Measurements from ENCODE around the gene KPNA5.
A peak's percentile ranks its signal among the peaks of the same experiment; 100 is the strongest.
"Not testable (repeated sequence)": the region's sequence is repeated elsewhere in the genome, so short reads cannot be mapped to it uniquely, and the experiment has no call there.

The KPNA5 gene

DNA sequence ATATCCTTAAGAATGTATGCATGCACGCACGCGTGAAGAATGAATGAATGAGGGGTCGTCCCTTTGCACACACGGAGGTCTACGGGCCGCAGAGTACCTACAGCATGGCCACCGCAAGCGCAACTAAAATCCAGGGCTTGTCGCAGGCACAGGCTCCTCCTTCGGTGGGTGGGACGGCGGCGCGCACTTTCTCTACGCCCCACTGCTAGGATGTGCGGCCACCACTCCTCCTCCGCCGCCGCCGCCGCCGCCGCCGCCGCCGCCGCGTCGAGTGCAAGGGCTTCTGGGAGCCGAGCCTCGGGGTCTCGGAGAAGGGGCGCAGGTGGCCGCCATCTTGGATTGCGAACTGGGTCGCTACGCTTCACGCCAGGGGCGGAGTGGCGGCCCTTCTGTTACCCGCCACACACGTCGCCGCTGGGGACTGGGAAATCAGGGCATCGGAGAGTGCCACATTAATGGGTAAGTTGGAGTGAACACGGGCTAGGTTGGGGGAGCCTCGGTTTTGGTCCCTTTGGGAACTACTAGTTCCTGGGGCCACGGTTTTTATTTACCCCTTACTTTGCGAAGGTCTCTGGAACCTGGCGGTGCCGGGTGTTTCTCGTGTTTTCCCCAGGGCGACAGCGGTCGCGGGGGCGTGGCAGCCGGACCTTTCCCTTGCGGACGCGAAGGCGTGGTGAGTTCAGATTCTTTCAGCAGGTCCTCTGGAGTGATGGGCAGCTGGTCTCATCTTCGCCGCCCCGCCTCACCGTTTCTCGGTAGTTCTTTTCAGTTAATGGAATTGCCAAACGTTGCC is at the start of gene KPNA5:
Gene KPNA5, plus strand, starts transcription at position 332 of the 793 bp plus-strand sequence. Its CDS starts 124 bp downstream, at position 456.
- DNase-seq: peak; percentile 89 to 90

DNA sequence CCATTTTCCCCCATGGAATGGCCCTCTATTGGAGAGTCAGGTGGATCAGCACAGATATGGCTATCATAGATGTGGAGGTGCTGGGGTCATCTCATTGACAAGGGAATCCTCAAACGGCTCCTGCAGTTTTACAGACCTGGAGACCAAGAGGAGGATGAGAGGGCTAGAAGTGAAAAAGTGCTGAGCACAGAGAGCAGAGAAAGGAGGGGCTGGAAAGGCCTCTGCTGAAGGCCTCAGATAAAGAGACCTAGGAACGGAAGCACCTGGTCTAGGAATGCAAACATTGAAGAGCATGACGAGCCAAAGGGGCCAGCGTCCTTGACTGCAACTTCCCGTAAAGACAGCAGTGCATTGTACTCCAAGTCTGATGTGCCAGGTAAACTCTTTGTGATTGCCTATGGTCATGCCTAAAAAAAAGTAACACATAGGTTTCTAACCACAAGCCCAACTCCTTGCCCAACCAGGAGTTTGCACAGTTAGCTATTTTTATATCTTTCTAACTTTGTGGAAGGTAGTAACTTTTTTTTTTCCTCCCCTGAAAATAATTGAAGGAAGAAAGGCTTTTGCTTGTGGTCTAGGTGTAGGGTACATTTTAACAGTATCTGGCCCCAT is 49.5 kb upstream of the KPNA5 start:
- DNase-seq: no peak

DNA sequence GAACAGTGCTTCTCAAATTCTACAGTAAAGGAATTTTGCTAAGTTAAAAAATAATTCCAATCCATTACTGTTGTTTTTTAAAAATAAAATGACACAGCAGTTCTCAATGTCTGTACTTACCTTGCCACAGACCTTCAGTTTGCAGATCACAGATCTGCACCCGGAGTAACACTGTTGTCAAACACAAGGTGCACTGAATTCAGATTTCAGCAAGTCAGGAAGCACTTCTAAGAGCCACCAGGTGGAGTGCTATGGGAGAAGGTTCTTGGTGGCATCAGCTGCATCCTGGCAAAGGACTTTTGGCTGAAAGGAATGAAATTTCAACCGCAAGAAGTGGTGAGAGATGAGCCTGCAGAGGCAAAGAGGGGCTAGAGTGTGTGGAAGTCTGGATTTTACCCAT is 47.3 kb upstream of the KPNA5 start:
- DNase-seq: no peak

DNA sequence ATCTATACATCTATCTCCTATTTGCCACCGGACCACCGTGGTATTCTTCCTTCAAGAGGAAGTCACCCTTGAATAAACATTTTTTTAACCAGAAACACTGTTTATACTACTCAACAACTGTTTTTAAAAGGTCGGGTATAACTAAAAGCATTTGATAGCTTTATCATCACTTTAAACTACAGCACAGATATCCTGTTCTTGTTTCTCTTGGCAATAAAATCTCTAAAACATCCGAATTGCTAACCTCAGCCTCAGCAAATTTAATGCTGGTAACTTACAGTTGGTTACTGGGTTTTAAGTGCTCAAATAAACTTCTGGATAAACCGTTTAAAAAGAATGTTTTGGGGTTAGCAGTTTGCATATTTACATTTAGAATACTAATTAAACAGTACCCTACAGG is 32.9 kb upstream of the KPNA5 start:
- no peak for DNase-seq

DNA sequence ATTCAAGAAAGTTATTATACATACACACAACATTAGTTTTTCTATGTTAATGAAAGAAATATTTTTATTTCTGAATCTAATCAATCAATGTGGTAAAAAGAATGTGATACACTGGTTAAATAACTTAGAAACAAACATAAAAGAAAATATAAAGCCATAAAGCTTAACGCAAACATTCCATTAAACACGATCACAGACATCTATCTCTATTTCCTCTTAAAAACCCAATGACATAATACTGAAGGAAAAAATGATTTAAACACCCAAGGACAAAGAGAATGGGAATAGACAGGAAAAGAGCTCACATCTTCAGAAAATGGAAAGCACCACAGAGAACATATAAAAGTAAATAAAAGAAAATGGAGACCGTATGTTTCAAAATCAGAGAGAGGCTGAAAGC is 31.9 kb upstream of the KPNA5 start:
- no peak for DNase-seq

DNA sequence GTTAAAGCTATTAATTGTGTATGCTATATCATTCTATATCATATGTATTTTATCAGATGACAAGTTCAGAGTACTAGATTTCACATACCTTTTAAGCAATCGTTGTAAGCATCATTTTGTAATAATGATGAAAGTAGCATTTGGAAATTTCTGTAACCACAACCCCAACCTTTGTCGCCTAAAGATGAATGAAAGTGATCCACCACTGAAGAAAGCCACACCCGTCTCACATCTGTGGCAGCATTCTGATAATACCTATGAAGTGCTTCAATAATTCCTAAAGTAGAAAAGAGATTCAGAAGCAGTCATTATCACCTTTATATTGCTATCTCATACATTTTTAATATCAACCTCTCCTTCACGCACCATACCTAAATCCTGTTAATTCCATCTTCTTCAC is 29.1 kb upstream of the KPNA5 start:
- DNase-seq: no peak

DNA sequence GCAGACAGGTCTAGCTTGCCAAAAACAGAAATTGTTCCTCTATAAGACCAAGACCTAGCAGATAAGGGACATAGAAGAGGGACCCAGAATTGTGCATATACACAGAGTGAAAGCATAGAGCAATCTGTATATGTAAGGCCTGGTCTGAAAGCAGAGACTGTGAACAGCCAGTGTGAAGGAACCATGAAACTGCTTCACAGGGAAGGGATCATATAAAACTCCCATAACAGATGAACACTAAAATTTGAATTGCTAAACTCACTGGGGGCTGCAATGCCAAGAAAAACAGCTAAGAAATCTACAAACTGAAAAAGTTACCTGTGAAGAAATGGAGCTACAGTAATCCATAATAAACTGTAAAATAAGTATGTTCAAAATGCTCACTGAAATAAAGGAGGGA is 19.4 kb upstream of the KPNA5 start:
- no peak for DNase-seq

DNA sequence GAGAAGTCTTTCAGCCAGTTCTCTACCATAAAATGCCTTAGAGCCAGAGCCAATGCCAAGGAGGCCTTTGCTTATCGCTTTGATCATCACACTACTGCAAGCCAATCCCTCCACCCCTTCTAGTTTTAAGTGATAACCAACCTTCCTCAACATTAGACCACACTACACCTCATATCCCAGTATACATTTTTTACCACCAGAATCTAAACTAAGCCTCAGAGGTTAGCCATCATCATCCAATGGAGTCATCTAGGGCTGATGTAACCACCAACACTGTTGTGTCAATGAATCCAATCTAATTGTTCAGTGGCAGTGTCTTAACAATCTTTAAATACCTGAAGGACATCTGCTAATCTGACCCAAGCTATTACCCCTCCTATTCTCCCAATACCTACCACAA is 18.8 kb upstream of the KPNA5 start:
- no peak for DNase-seq

DNA sequence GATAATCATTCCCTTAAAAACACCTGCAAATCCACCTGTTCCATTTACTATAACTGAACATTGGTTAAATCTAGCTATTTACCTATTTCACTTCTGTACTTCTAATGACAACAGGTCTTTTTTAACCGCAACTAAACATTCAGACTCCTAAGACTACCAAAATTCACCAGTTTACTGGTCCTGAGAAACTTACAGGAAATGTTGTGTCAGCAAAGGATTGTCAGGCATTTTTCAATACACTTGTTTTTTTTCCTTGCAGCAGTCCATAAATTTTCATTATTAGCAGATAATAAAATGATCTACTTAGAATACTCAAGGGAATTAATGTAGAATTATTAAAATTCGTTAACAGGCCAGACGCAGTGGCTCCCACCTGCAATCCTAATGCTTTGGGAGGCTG is 17.7 kb upstream of the KPNA5 start:
- DNase-seq: no peak

DNA sequence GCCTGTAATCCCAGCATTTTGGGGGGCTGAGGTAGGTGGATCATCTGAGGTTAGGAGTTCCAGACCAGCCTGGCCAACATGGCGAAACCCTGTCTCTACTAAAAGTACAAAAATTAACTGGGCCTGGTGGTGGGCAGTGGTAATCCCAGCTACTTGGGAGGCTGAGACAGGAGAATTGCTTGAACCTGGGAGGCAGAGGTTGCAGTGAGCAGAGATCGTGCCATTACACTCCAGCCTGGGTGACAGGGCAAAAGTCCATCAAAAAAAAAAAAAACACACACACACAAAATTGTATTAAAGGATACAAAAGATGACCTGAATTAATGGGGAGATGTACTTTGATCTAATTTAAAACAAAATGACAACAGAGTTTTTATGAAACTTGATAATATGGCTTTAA is 16.8 kb upstream of the KPNA5 start:
- not testable (repeated sequence) for DNase-seq

DNA sequence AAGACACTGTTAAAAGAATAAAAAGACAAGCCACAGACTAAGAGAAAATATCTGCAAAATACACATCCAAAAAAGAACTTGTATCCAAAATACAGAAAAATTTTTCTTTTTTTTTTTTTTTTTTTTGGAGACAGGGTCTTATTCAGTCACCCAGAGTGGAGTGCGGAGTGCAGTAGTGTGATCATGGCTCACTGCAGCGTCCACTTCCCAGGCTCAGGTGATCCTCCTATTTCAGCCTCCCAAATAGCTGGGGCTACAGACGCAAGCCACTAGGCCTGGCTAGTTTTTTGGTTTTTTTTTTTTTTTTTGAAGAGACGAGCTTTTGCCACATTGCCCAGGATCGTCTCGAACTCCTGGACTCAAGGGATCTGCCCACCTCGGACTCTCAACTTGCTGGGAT is 15.5 kb upstream of the KPNA5 start:
- DNase-seq: no peak

DNA sequence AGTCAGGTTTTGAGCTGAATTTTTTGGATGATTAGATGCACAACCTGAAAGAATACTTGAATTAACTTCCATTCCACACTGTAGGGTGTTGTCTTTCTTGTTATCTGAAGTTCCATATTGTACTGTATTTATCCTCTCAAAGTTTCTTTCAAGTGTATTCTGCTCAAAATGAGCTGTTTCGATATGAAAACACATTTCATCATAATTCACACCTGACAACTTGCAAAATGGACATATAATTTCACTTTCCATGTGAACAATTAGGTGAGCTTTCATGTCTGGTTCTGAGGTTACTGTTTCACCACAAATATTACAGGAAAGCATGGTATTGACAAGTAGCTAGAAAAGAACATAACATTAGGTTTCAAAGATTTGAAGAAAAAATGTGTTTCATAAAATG is 14.1 kb upstream of the KPNA5 start:
- DNase-seq: no peak

DNA sequence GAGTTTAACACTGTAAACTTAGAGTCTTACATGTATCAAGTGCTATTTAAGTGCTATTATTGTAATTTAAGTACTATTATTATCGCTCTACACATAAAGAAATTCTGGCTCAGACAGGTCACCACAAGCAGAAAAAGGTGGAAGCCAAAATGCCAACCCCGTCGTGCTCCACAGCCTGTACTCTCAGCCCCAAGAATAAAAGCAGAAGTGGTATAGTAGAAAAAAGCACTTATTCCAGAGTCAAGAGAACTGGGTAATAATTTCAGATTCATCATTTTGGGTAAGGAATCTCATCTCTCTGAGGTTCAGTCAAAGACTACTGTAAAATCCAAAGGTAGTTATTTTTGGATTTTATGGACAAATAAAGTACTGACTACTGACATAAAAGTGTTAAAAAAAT is 13.4 kb upstream of the KPNA5 start:
- peak in 1 of 2 donors; percentile 15 for DNase-seq

DNA sequence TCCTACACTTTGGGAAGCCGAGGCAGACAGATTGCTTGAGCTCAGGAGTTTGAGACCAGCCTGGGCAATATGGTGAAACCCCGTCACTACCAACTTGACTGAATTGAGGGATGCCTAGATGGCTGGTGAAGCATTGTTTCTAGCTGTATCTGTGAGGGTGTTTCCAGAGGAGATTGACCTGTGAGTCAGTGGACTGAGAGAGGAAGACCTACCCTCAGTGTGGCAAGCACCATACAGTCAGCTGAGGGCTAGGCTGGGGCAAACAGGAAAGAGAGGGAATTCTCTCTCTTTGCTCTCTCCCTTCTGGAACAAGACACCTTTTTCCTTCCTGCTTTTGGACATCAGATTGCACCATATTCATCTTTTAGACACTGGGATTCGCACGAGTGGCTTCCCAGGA is 8.7 kb upstream of the KPNA5 start:
- DNase-seq: no peak

DNA sequence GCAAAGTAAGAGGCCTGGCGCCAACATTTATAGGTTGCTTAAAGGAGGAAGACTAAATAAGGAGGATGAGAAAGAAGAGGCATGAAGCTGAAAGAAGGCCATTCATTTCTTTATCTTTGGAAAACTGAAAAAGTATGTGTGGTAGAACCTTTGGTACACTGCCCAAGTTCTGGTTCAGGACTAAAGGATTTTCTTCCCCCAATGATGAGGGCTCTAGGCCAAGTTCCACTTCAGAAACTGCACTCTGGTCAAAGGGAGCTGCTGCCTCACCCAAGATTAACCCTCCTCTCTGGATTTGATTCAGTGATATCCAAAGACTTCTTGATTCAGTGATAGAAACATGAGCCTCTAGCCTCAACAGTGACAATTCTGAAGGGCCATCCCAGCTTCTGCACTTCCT is 5.0 kb upstream of the KPNA5 start:
- DNase-seq: no peak

DNA sequence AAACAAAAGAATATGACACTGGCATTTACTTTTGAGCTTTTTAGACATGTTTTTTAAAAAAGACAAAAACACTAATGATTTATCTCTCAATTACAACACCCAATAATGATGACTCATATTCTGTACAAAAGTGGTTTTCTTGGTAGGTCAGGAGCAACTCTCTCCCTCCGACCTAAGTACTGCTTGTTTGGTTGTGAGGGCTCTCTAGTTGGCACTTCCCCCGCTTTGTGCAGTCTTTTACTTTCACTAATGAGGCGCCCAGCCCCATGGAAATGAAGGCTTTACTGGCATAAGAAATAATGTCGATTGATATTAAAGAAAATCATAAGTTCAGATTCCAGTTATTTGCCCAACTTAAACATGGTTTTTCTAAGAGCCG is 1.3 kb downstream of the KPNA5 start:
- peak; percentile 31 to 56 for DNase-seq

DNA sequence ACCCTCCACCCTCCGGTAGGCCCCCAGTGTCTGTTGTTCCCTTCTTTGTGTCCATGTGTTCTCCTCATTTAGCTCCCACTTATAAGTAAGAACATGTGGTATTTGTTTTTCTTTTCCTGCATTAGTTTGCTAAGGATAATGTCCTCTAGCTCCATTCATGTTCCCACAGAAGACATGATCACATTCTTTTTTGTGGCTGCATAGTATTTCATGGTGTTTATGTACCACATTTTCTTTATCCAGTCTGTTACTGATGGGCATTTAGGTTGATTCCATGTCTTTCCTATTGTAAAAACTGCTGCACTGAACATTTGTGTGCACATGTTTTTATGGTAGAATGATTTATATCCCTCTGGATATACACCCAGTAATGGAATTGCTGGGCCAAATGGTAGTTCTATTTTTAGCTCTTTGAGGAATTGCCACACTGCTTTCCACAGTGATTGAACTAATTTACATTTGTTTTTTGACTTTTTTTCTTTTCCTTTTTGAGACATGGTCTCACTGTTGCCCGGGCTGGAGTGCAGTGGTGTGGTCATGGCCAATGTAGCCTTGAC is 4.5 kb downstream of the KPNA5 start:
- no peak for DNase-seq

DNA sequence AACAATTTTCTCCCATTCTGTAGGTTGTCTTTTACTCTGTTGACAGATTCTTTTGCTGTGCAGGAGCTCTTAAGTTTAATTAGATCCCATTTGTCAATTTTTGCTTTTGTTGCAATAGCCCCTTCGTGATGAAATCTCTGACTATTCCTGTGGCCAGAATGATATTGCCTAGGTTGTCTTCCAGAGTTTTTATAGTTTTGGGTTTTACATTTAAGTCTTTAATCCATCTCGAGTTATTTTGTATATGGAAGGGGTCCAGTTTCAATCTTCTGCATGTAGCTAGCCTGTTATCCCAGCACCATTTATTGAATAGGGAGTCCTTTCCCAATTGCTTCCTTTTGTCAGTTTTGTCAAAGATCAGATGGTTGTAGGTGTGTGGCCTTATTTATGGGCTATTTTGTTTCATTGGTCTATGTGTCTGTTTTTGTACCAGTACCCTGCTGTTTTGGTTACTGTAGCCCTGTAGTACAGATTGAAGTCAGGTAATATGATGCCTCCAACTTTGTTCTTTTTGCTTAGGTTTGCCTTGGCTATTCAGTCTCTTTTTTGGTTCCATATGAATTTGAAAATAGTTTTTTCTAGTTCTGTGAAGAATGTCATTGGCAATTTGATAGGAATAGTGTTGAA is 5.6 kb downstream of the KPNA5 start:
- DNase-seq: not testable (repeated sequence)

DNA sequence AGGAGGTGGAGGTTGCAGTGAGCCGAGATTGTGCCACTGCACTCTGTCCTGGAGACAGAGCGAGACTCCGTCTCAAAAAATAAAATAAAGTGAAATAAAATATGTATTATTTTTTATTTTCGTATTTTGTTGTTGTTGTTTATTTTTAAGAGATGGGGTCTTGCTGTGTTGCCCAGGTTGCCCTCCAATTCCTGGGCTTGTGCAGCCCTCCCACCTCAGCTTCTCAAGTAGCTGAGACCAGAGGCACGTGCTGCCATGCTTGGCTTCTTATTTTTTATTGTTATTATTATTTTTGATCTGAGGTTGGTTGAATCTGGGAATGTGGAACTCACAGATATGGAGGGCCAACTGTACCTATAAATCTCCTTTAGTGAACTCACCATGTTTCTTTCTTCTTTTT is 10.1 kb downstream of the KPNA5 start:
- no peak for DNase-seq

DNA sequence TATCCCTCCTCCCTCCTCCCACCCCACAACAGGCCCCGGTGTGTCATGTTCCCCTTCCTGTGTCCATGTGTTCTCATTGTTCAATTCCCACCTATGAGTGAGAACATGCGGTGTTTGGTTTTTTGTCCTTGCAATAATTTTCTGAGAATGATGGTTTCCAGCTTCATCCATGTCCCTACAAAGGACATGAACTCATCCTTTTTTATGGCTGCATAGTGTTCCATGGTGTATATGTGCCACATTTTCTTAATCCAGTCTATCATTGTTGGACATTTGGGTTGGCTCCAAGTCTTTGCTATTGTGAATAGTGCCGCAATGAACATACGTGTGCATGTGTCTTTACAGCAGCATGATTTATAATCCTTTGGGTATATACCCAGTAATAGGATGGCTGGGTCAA is 11.9 kb downstream of the KPNA5 start:
- not testable (repeated sequence) for DNase-seq

DNA sequence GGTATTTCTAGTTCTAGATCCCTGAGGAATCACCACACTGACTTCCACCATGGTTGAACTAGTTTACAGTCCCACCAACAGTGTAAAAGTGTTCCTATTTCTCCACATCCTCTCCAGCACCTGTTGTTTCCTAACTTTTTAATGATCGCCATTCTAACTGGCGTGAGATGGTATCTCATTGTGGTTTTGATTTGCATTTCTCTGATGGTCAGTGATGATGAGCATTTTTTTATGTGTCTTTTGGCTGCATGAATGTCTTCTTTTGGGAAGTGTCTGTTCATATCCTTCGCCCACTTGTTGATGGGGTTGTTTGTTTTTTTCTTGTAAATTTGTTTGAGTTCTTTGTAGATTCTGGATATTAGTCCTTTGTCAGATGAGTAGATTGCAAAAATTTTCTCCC is 12.3 kb downstream of the KPNA5 start:
- DNase-seq: not testable (repeated sequence)

DNA sequence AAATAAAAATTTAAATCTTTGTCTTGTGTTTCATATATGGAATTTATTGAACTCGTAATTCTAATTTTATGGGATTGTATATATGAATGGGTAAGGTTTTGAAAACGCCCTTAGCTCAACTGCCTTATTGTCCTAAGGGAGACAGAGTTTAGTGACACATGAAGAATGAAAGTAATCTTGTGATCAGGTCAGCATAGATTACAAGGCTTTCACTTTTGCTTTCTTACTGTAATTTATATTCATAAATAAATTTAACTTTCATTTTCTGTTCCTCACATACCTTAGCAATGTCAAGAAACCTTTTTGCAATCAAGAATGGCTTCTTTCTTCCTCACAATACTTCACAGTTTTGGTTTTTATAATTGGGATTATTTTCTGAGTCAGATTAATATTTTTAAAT is 14.4 kb downstream of the KPNA5 start:
- DNase-seq: peak in 1 of 2 donors; percentile 28

DNA sequence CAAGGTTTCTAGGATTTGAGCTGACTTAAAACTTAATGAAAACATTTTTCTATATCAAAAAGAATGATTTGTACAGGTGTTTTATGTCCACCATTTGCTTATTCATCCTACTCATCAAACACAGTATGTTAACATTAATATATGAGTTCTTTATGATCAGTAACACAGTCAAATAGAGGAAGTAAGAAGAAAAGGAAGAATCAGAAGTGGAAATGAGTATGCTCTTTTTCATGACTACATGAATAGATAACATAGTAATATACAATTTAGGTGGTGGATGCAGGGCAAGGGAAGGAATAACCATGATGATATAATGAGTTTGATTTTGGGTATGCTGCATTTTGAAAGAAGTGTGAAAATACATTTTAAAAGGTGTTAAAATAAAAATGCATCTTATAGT is 16.5 kb downstream of the KPNA5 start:
- no peak for DNase-seq

DNA sequence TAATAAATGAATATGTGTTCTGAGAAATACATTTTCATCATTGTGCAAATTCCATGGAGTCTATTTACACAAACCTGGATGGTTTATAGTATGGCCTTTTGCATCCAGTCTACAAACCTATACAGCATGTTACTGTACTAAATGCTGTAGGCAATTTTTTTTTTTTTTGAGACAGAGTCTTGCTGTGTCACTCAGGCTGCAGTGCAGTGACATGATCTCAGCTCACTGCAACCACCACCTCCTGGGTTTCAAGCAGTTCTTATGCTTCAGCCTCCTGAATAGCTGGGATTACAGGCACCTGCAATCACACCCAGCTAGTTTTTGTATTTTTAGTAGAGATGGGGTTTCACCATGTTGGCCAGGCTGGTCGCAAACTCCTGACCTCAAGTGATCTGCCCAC is 22.9 kb downstream of the KPNA5 start:
- DNase-seq: not testable (repeated sequence)

All from CD4-positive, alpha-beta T cell treated with Interleukin-1 beta for 1 hour (primary cell).